SK-N-SH treated with all-trans-retinoic acid at 6 μM for 48 hours (cell line): ENCODE measurements around the gene RNF167.
"Not testable (repeated sequence)": the region's sequence is repeated elsewhere in the genome, so short reads cannot be mapped to it uniquely, and the experiment has no call there.

Experiments
- ATAC-seq: fragments of 200-7000 bp; cut with Tn5 transposase; 3 replicates; pipeline ENCODE4 v1.9.1; 2020; ENCODE audit warnings: mild to moderate bottlenecking, moderate library complexity
- ARNTL ChIP-seq: fragments of 450-650 bp; formaldehyde crosslinking; IDR thresholded peaks from 2 replicates; pipeline ENCODE4 v1.5.0; 2020; ENCODE audit warnings: low read depth, mild to moderate bottlenecking, moderate library complexity, borderline replicate concordance
- BACH2 ChIP-seq: fragments of 250-450 bp; sonication (Bioruptor Pico); IDR thresholded peaks from 2 replicates; pipeline ENCODE4 v1.9.0; 2021; ENCODE audit warnings: mild to moderate bottlenecking, borderline replicate concordance
- CSDC2 ChIP-seq: fragments of 250-450 bp; sonication (Bioruptor Pico); IDR thresholded peaks from 2 replicates; pipeline ENCODE4 v1.5.0; 2020; ENCODE audit warnings: mild to moderate bottlenecking, moderate library complexity
- GLIS3 ChIP-seq: fragments of 250-450 bp; sonication (Bioruptor Pico); IDR thresholded peaks from 2 replicates; pipeline ENCODE4 v1.5.0; 2020; ENCODE audit warnings: mild to moderate bottlenecking, moderate library complexity
- ISL1 ChIP-seq: fragments of 250-450 bp; sonication (Bioruptor Pico); IDR thresholded peaks from 2 replicates; pipeline ENCODE4 v2.1.2; 2022; ENCODE audit warnings: mild to moderate bottlenecking, moderate library complexity
- OSR1 ChIP-seq: fragments of 250-450 bp; sonication (Bioruptor Pico); IDR thresholded peaks from 2 replicates; pipeline ENCODE4 v1.8.0; 2022; ENCODE audit warnings: moderate library complexity, mild to moderate bottlenecking, inconsistent platforms
- POU6F1 ChIP-seq: fragments of 250-450 bp; sonication (Bioruptor Pico); IDR thresholded peaks from 2 replicates; pipeline ENCODE4 v1.8.0; 2021; ENCODE audit warnings: low read depth, mild to moderate bottlenecking, moderate library complexity, borderline replicate concordance
- PPARA ChIP-seq: fragments of 250-450 bp; sonication (Bioruptor Pico); IDR thresholded peaks from 2 replicates; pipeline ENCODE4 v1.5.0; 2020; ENCODE audit warnings: mild to moderate bottlenecking, borderline replicate concordance
- RARB ChIP-seq: fragments of 250-450 bp; sonication (Bioruptor Pico); IDR thresholded peaks from 2 replicates; pipeline ENCODE4 v1.8.0; 2021; ENCODE audit warnings: mild to moderate bottlenecking, moderate library complexity
- TOX ChIP-seq: fragments of 250-450 bp; sonication (Bioruptor Pico); IDR thresholded peaks from 2 replicates; pipeline ENCODE4 v1.8.0; 2021; ENCODE audit warnings: mild to moderate bottlenecking, moderate library complexity, borderline replicate concordance
- TSHZ2 ChIP-seq: fragments of 250-450 bp; sonication (Bioruptor Pico); IDR thresholded peaks from 2 replicates; pipeline ENCODE4 v1.5.0; 2020; ENCODE audit warnings: mild to moderate bottlenecking, moderate library complexity
- ZC3H10 ChIP-seq: fragments of 250-450 bp; sonication (Bioruptor Pico); IDR thresholded peaks from 2 replicates; pipeline ENCODE4 v1.5.1; 2021; ENCODE audit warnings: mild to moderate bottlenecking, moderate library complexity
- ZFP3 ChIP-seq: fragments of 250-450 bp; sonication (Bioruptor Pico); IDR thresholded peaks from 2 replicates; pipeline ENCODE4 v1.5.0; 2020; ENCODE audit warnings: mild to moderate bottlenecking, moderate library complexity
- ZNF565 ChIP-seq: fragments of 450-650 bp; formaldehyde crosslinking; conservative IDR thresholded peaks from 2 replicates; pipeline ENCODE4 v1.5.0; 2020; ENCODE audit warnings: low read depth, mild to moderate bottlenecking, moderate library complexity
- ZNF8 ChIP-seq: fragments of 450-650 bp; formaldehyde crosslinking; IDR thresholded peaks from 2 replicates; pipeline ENCODE4 v1.5.0; 2020; ENCODE audit warnings: mild to moderate bottlenecking, moderate library complexity
- TF ChIP-seq, protein P1 (sequence below): fragments of 250-450 bp; sonication (Bioruptor Pico); IDR thresholded peaks from 2 replicates; pipeline ENCODE4 v1.5.1; 2021; ENCODE audit warnings: mild to moderate bottlenecking, moderate library complexity

Gene RNF167

GRCh38 chr17:4920351-4921048, 19.6 kb upstream of the RNF167 start (continued):
- no peak for TF ChIP-seq ZNF8 (CRISPR knock-in tag)
- TF ChIP-seq ZNF565: no peak
- no peak for TF ChIP-seq ZFP3 (CRISPR knock-in tag)
- no peak for TF ChIP-seq GLIS3 (CRISPR knock-in tag)
- TF ChIP-seq RARB (CRISPR knock-in tag): no peak
- no peak for TF ChIP-seq CSDC2 (CRISPR knock-in tag)
- TF ChIP-seq, protein P1, sequence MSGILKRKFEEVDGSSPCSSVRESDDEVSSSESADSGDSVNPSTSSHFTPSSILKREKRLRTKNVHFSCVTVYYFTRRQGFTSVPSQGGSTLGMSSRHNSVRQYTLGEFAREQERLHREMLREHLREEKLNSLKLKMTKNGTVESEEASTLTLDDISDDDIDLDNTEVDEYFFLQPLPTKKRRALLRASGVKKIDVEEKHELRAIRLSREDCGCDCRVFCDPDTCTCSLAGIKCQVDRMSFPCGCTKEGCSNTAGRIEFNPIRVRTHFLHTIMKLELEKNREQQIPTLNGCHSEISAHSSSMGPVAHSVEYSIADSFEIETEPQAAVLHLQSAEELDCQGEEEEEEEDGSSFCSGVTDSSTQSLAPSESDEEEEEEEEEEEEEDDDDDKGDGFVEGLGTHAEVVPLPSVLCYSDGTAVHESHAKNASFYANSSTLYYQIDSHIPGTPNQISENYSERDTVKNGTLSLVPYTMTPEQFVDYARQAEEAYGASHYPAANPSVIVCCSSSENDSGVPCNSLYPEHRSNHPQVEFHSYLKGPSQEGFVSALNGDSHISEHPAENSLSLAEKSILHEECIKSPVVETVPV (CRISPR knock-in tag): no peak

DNA sequence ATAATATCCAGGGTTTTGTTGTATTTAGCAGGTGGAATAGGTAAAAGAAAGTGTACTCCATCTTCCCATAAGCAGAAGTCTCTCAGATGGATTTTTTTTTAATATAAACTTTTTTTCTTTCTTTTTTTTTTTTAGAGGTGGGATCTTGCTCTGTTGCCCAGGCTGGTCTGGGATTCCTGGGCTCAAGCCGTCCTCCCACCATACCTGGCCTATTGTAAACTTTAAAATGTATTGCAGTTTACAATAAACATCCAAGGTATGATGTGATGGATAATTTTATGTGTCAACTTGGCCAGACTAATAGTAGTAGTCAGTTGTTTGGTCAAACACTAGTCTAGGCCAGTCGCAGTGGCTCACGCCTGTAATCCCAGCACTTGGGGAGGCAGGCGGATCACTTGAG, 18.7 kb upstream of the RNF167 start:
- ATAC-seq: no peak
- TF ChIP-seq CSDC2 (CRISPR knock-in tag): no peak
- no peak for TF ChIP-seq ISL1 (CRISPR knock-in tag)
- no peak for TF ChIP-seq POU6F1 (CRISPR knock-in tag)
- TF ChIP-seq TSHZ2 (CRISPR knock-in tag): no peak
- TF ChIP-seq GLIS3 (CRISPR knock-in tag): no peak
- TF ChIP-seq, protein P1 (CRISPR knock-in tag): no peak
- no peak for TF ChIP-seq PPARA (CRISPR knock-in tag)
- no peak for TF ChIP-seq BACH2 (CRISPR knock-in tag)
- no peak for TF ChIP-seq OSR1 (CRISPR knock-in tag)

- not testable (repeated sequence) for ATAC-seq
Observed at GRCh38 chr17:4926577-4927335, 13.3 kb upstream of the RNF167 start.

DNA sequence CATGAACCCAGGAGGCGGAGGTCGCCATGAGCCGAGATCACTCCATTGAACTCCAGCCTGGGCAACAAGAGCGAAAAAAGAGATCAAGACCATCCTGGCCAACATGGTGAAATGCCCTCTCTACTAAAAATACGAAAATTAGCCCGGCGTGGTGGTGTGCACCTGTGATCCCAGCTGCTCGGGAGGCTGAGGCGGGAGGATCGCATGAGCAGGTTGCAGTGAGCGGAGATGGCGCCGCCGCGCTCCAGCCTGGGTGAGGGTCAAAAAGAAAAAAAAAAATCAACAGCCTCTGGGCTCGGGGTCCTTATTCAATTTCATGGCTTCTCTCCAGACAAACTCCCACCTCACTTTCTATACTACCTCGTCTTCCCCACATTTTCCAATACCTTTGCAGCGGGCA, 11.2 kb upstream of the RNF167 start:
- no peak for ATAC-seq
- TF ChIP-seq ARNTL (CRISPR knock-in tag) (no peak), BACH2 (CRISPR knock-in tag) (no peak), ZNF8 (CRISPR knock-in tag) (no peak), POU6F1 (CRISPR knock-in tag) (no peak), CSDC2 (CRISPR knock-in tag) (no peak), ZC3H10 (no peak), GLIS3 (CRISPR knock-in tag) (no peak), TOX (CRISPR knock-in tag) (no peak), TSHZ2 (CRISPR knock-in tag) (no peak), OSR1 (CRISPR knock-in tag) (no peak)
- TF ChIP-seq, protein P1 (CRISPR knock-in tag): no peak
